Frontal cortex (tissue), 4 donors: ENCODE results near the gene TSC2. TPM values are rescaled to one million over a fixed set of nuclear protein-coding genes. Genes with fewer than 3 reads are reported as not detected.

Experiments used
- DNase-seq, 2 donors: peaks; one replicate each; pipeline ENCODE4 v3.0.0; 2012; ENCODE audit warnings: low spot score in 2 of 2
- FAIRE-seq: peaks from 2 replicates; lab custom pipeline; 2012; peaks lifted over from hg19 to GRCh38; lab: Jason Lieb, UNC
- total RNA-seq: library from RNA; depleted of rRNA; stranded (reverse); fragments of >200 nt; gene quantifications from one replicate; pipeline ENCODE4 v1.2.3, GENCODE V29; 2014
- donor health status: control.
- donor health status: control.
- donor health status: control.

The TSC2 gene
- total RNA-seq, 1 donor from 2014 or later = 39.5 TPM

DNA sequence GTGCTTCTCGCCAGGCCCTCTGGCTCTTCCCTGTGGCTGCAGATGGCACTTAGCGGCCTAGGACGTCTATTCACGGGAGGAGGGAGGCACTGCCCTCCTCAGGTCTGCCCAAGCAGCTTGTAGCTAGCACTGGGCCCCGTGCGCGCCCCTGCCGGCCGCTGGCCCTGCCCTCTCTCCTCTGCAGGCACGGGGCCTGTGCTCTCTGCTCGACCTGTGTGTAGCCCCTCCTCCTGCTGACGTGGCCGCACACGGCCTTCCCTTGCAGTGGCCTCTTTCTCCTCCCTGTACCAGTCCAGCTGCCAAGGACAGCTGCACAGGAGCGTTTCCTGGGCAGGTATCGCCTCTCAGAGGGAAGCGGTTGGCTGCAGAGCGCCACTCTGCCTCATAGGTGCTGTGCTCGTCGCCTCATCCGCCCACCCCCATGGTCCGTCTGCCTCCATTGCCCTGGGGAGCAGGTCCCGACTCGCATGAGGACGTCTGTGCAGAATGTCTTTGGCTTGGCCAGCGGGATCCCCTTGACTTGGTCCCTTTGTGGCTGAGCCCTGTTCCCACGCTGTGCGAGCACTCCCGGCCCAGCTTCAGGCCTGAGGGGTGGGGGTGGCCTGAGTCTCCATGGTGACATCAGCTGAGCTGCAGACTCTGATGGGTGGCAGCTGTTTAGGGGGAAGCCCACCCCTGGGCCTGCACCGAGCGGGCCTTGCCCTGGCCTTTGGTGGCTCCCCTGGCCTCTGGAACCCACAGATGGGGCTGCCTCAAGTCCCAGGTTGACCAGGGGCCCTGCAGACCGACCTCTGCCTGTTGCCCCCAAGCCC, 34.6 kb downstream of the TSC2 start:
- DNase-seq (peak in 1 of 2 donors; percentile 40), FAIRE-seq (no peak)

DNA sequence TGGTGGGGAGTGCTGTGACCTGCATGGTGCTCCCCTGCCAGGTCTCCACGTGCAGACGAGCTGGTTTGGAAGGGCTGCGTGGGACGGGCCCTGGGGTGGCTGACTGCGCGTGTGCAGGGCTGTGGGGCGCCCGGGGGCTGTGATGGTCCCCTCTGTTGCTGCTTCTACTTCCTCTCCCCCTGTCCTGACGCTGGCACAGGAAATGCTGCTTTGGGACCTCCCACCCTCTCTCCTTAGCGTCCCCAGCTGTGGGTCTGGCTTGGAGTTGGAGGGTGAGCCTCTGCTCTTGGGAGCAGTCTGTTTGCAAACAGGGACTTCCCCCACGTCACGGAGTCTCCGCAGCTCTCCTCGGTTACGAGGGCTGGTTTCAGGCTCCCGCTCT, 35.2 kb downstream of the TSC2 start:
- FAIRE-seq (no peak), DNase-seq (no peak)

DNA sequence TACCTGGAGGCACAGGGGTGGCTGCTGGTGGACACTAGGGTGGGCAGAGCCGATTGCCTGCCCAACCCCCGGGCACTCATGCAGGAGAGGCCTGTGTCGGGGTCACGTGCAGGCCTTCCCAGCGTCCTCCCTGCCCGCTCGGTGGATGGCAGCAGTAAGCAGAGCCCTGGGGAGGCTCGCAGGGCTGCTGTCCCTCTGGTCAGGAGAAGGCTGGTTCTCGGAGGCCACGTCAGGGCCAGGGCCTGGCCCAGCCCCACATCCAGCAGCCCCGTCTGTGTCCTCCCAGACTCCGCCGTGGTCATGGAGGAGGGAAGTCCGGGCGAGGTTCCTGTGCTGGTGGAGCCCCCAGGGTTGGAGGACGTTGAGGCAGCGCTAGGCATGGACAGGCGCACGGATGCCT, 35.6 kb downstream of the TSC2 start:
- DNase-seq (no peak), FAIRE-seq (no peak)

DNA sequence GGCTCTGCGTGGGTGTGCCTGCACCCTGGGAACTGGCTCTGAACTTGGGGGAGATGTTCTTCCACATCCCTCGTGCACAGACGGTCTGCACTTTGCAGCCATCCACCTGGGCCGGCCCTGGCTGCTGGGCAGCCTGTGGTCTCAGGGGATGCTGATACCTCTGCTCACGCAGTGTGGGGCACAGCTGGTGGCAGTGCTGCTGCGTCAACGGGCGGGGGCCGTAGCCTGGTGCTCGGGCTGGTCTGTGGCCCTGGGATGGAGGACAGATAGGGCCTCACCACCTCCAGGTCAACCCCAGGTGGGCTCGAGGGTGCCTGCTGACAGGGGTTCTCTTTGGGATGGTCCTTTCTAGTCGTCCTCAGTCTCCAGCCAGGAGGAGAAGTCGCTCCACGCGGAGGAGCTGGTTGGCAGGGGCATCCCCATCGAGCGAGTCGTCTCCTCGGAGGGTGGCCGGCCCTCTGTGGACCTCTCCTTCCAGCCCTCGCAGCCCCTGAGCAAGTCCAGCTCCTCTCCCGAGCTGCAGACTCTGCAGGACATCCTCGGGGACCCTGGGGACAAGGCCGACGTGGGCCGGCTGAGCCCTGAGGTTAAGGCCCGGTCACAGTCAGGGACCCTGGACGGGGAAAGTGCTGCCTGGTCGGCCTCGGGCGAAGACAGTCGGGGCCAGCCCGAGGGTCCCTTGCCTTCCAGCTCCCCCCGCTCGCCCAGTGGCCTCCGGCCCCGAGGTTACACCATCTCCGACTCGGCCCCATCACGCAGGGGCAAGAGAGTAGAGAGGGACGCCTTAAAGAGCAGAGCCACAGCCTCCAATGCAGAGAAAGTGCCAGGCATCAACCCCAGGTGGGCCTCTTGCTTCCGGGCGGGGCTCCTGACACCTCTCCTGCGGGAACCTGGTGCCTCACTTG, 36.3 kb downstream of the TSC2 start:
- FAIRE-seq (no peak), DNase-seq (peak in 1 of 2 donors; percentile 43)

DNA sequence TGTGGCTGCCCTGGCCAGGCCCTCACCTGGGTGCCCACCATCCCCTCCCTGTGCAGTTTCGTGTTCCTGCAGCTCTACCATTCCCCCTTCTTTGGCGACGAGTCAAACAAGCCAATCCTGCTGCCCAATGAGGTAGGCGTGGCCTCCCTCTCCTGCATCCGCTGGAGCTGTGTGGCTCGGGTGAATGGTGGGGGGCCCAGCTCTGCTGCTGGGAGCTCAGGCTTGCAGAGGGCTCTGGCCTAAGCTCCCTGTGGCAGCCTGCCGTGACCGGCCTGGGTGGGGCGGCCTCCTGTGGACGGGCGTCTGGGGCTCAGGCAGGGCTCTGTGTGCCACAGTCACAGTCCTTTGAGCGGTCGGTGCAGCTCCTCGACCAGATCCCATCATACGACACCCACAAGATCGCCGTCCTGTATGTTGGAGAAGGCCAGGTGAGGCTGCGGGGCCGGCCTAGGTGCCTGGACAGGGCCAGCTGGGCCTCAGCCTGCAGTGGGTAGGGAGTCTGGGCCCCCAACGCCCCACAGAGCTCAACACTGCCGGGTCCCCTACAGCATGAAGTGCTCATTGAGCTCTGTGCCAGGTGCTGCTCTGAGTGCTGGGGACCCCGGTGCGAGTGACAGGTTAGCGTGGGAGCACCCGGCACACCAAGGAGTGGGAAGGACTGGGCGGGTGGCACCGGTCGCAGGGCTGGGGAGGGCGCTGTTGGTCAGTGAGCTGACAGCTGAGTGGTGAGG, 37.3 kb downstream of the TSC2 start:
- no peak for FAIRE-seq
- peak in 1 of 2 donors; percentile 40 for DNase-seq

DNA sequence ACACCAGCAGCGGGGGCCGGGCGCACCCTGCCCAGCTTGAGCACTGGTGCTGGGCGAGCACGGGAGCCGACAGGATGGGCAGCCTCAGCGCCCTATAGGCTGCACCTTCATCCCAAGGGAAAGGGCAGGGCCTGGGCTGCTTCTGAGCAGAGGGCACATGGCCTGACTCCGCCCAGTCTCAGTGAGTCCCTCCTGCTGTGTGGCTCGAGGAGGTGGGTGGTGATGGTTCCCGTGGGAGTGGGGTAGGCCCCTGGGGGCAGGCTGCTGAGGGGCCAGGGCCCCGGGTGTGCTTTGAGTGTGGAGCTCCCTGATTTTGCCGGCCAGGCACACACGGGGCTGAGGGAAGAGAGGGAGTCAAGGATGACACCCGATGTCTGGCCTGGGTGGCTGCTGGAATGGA, 37.9 kb downstream of the TSC2 start:
- DNase-seq (peak in 1 of 2 donors; percentile 46), FAIRE-seq (no peak)

GRCh38 chr16:2086106-2086742, 38.4 kb downstream of the TSC2 start:
- FAIRE-seq (no peak), DNase-seq (peak in 1 of 2 donors; percentile 49)

DNA sequence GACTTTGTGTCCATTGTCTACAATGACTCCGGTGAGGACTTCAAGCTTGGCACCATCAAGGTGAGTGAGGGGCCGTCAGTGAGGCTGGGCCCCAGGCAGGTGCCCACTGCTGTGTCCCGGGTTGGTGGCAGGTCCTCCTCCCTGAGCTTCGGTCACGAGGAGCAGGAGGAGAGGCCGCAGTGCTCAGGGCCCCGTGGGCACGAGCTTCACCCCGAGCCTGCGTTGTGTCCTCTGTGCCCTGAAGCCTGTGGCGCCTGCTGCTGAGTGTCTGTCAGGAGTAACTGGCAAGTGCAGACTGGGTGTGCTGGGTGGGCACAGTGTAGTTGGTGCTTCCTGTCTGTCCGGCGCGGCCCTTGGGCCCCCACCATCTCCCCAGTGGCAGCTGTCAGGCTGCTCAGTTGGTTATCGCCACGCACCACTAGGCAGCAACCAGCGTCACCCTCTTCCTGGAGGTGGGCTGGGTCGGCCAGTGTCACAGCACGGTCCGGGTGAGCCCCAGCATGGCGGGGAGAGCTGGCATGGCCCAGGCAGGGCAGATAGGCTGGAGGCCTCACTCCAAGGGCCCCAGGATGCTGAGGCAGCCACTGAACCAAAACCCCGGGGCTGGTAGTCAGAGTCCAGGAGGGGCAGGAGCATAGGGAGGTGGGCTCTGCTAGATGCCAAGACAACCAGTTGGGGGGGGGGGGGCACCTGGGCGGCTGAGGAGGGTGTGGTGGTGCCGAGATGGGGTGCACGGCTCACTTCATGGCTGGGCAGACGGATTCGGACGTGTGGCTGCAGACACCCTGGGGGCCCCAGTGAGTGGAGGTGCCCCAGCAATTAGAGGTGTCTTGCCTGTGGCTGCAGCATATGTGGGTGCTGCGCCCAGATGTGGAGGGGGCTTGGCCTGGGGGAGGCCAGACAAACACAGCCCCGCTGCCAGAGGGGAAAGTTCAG, 39.3 kb downstream of the TSC2 start:
- FAIRE-seq = no peak
- DNase-seq = peak in 1 of 2 donors; percentile 42

- DNase-seq (peak in 1 of 2 donors; percentile 40), FAIRE-seq (no peak)
These were observed 40.2 kb downstream of the TSC2 start for GRCh38 chr16:2087748-2088631.

DNA sequence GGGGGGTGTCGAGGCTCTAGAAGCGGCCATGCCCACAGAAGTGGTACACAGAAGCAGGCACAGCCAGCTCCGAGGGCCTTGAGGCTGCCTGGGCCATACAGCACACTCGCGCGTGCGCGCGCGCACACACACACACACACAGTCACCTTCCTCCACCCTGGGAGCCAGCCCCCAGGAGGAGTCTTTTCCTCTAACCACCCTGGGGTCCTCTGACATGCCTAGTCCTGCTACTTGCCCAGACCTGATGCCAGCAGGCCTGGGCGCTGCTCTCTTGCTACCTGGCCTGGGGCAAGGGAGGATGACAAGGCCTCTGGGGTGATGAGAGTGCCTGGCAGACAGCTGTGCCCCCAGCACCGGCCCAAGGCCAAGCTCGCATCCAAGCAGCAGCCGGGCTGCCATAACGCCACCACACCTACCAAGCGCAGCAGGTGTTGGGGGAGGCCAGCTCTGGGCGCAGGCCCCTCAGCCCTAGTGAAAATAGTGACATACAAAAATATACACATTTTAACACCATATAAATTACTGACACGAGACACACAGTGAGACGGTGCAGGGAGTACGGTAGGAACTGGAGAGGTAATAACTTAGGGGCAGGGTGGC, 41.1 kb downstream of the TSC2 start:
- DNase-seq (no peak), FAIRE-seq (no peak)

DNA sequence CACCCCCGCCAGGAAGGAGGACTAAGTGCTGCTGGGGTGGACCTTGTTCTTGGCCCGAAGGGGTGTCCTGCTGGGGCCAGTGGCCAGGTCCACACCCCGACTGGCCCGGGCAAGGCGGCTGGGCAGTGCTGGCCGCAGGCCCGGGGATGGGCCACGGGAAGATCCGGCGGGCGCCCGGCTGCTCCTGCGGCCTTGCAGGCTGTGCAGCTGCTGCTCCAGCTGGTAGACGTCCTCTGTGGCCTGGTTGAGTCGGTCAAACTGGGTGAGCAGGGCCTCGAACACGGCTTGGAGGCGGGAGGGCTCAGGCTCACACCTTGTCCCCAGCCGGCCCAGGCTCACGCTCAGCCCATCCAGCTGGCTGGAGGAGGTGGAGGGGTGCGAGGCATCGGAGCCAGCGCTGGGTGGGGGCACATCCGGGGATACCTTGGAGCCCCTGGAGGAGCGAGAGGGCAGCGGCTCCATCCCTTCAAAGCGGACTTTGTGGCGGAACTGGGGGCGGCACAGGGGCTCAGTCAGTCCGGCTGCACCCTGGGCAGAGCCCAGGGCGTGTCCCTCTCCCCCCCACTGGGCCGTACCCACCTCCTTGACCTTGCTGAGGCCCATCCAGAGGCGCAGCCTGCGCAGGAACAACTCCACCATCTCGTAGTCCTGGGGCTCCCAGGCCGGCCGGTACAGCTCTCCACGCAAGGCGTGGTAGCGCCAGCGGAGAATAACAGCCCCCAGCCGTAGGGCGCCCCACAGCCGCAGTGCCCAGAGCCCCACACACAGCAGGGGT, 42.1 kb downstream of the TSC2 start:
- FAIRE-seq (no peak), DNase-seq (no peak)

DNA sequence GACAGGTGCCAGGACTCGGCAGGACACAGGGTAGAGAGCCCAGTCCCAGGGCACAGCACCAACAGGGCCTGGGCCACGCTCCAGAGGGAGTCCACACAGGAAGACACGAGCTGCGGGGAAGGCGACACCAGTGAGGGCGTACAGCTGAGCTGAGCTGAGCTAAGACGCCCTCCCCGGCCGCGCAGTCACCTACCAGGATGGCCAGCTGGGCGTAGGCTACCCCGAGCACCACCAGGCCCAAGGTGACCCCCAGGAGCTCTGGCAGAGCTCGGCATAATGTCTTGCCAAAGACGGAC, 42.6 kb downstream of the TSC2 start:
- FAIRE-seq (no peak), DNase-seq (no peak)

DNA sequence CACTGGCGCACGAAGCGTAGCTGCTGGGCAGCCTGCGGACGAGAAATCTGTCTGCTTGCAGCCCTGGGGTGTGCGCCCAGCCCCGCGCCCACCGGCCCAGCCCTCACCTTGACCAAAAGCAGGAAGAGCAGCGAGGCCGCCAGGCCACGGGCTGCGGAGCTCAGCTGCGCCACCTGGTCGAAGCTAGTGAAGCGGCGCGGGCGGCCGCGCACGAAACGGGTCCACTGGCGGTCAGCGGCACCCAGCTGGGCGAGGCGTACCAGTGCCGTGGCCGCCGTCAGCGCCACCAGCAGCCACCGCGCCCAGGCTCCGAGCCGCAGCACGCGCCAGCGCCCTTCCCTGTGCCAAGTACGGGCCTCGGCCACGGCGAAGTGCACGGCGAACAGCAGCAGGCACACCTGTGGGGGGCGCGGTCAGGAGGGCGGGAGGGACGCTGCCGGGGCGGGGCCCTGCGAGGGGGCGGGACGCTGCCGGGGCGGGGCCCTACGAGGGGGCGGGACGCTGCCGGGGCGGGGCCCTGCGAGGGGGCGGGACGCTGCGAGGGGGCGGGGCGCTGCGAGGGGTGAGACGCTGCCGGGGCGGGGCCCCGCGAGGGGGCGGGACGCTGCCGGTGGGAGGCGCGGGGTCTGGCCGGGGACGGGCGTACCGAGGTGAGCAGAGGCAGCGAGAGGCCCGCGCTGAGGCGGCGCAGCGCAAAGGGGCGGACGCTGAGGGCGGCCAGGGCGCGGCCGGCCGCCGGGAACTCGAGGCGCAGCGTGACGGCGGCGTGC, 43.2 kb downstream of the TSC2 start:
- DNase-seq (peak in 1 of 2 donors; percentile 78), FAIRE-seq (no peak)

- FAIRE-seq (no peak), DNase-seq (no peak)
These were observed 43.9 kb downstream of the TSC2 start for GRCh38 chr16:2091547-2092255.

GRCh38 chr16:2092256-2092620, 44.5 kb downstream of the TSC2 start:
- DNase-seq = no peak
- no peak for FAIRE-seq

GRCh38 chr16:2092866-2093265, 45.1 kb downstream of the TSC2 start:
- FAIRE-seq = no peak

More at GRCh38 chr16:2092866-2093265, 45.1 kb downstream of the TSC2 start:
- DNase-seq = no peak
